ENCODE data around the gene CAND1. TPM values are rescaled to one million over a fixed set of nuclear protein-coding genes. Genes with fewer than 3 reads are reported as not detected.
A peak's percentile ranks its signal among the peaks of the same experiment; 100 is the strongest.

CAND1 gene
- 132 TPM for polyA plus RNA-seq (2013, experiment 1 of 2; ENCODE audit: insufficient read length)
- 133 TPM for polyA plus RNA-seq (2013, experiment 2 of 2; ENCODE audit: insufficient read length)

DNA sequence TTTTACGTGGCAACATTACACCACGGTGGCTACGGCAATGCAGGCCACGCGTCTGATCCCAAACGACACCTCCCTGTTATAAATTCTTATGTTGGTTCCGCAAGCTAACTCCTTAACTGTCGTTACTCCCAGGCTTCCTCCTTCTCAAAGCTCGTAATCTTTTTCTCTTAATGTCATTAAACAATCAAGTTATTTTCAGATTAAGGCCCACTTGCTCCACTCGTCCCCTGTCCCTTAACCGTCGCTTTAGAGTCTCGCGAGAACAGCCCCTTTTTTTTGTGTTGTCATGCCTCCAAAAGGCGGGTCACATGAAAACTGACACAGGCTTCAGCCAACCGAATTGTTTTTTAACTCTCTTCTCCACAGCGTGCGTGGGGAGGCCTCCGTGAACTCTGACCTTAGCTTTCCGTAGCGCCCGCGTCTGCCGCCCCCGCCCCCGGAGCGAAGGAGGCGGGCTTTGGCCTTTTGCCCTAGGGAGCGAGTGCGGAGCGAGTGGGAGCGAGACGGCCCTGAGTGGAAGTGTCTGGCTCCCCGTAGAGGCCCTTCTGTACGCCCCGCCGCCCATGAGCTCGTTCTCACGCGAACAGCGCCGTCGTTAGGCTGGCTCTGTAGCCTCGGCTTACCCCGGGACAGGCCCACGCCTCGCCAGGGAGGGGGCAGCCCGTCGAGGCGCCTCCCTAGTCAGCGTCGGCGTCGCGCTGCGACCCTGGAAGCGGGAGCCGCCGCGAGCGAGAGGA is at the start of gene CAND1:
TSS of gene CAND1 (plus strand) at position 463 of the 737 bp plus-strand sequence. CDS start 360 bp downstream, outside the sequence.
- peak; percentile 99 for DNase-seq

GRCh38 chr12:67220065-67220464 is 49.1 kb upstream of the CAND1 start:
- DNase-seq, result no peak

GRCh38 chr12:67222302-67222701 is 46.9 kb upstream of the CAND1 start:
- DNase-seq, result peak; percentile 4

DNA sequence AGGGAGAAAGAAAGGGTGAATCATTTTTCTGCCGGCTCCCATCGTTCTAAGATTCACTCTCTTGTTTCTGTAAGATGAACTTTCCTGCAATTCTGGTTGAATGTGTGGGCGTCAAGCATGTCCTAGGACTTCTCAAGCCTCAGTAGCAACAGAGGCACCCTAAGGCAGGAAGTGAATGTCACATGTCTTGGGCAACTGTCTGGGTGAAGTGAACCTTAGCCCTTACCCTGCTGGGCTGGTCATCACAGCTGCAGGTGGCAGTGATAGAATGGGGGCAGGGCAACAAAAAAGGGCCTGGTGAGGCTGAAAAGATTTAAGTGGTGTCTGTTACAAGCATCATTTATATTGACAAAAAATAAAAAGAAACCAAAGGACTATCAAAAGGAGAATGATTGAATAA is 45.9 kb upstream of the CAND1 start:
- DNase-seq, result no peak

GRCh38 chr12:67237231-67237630 is 31.9 kb upstream of the CAND1 start:
- no peak for DNase-seq

DNA sequence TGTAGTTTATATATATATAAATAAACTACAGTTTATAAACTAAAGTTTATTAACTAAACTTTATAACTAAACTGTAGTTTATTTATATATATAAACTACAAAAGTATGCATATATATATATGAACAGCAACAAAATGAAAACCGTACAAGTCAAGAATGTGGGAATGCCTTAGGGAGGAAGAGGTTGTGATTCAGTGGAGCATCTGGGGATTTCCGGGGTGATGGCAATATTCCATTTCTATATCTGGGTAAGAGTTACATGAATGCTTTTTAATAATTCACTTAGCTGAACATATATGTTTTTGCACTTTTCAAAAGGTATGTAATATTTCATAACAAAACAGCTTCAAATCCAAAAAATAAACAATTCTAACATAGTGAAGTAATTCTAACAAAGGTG is 30.1 kb upstream of the CAND1 start:
- peak; percentile 22 for DNase-seq

- DNase-seq, result peak; percentile 15
Measured at GRCh38 chr12:67241482-67241881, 27.7 kb upstream of the CAND1 start.

- DNase-seq, result no peak
Measured at GRCh38 chr12:67243260-67243659, 25.9 kb upstream of the CAND1 start.

DNA sequence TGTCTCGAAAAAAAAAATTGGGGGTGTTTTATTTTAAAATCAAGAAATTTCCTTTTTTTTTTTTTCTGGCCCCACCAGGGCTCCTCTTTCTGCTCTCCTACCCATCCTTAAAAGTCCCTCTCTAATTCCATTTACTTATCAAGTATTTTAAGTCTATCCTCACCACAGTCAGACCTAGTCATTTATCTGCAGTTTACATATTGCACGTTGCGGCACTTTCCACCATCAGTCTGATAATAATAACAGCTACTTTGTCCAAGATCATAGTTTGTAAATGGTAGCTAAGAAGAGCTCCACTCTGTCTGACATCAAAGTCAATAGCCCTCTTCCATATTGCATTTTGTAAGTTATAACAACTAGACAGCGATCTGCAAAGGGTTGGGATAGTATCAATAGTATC is 23.6 kb upstream of the CAND1 start:
- no peak for DNase-seq

GRCh38 chr12:67251012-67251411 is 18.1 kb upstream of the CAND1 start:
- no peak for DNase-seq

GRCh38 chr12:67254372-67255026 is 14.7 kb upstream of the CAND1 start:
- no peak for DNase-seq

DNA sequence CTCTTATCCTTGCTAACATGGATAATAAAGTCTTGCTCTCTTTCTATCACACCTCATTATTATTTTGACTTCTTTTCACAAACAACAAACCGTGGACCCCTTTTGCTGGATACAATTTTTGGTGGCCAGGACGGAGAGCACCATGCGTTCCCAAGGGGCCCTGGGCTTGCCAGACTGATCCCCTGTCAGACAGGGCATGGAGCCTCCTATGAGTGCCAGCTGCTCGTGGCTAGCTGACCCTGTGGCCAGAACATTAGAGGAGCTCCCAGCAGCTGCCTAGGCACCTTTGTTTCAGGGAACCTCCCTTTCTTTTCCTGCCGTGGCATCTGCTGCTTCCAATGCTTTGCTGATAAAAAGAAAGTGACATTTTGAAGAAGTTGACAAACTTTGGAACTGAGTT is 12.5 kb upstream of the CAND1 start:
- no peak for DNase-seq

GRCh38 chr12:67263471-67263870 is 5.7 kb upstream of the CAND1 start:
- DNase-seq, result no peak

DNA sequence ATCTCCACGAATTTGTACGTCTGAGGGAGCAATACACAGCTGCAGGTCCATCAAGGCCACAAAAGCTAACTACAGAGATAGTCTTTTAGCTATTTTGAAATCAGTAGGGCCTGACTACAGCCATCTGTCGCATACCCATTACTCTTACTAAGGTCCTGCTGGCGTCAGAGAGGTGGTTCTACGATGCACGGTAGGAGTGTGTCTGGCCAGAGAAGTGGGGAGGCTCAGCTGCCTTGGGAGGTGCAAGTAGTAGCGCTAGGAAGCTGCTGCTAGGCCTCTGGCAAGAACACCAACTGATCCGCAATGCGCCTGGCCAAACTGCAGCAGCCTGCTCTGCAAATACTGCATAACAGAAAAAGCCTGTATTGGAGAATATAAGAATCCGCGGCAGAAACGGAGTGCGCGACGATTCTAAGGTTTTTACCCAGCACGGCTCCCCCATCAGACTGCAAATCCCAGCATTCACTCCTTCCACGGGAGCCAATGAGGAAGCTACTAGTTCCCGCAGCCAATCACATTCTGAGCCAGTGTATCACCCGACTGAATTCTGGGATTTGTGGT is 743 bp upstream of the CAND1 start:
- DNase-seq, result peak; percentile 99

DNA sequence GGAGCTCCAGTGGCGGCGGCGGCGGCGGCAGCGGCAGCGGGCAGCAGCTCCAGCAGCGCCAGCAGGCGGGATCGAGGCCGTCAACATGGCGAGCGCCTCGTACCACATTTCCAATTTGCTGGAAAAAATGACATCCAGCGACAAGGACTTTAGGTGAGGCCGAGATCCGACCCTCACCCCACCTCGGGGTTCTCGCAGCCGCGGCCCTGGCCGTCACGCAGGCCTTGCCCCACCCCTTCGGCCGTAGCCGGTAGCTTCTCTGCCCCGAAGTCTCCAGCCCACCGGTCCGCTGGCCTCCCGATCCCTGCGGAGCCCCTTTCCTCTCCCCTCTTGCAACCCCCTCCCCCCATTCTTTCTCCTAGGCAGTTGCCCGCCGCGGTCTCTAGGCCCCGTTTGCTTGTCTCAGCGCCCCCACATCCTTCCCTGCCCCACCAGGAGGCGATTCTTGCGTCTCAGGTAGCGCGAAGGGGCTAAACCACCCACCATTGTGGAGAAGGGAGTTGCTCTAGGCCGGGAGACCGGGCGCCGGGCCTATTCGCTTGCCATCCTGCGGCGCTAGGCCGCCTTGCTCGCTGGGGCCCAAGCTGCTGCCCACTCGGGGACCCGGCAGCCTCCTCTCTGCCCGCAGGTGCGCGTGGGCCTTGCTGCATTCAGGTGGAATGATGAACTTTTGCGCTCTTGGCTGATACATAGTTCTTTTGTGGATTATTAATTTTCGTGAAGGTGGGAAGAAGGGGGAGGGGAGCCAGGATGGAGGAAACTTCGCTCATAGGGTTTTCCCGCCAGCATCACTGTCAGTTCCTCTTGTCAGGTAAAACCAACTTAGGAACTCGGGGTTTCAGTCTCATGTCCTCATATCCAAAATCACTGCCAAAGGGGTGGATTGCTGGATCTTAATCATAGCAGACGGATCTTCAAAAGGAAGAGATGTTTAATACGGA is 745 bp downstream of the CAND1 start:
- peak; percentile 17 for DNase-seq

GRCh38 chr12:67270622-67271021 is 1.5 kb downstream of the CAND1 start:
- no peak for DNase-seq

- peak; percentile 33 for DNase-seq
Measured at GRCh38 chr12:67271976-67272375, 2.8 kb downstream of the CAND1 start.

- DNase-seq, result no peak
Measured at GRCh38 chr12:67274186-67274585, 5.0 kb downstream of the CAND1 start.

DNA sequence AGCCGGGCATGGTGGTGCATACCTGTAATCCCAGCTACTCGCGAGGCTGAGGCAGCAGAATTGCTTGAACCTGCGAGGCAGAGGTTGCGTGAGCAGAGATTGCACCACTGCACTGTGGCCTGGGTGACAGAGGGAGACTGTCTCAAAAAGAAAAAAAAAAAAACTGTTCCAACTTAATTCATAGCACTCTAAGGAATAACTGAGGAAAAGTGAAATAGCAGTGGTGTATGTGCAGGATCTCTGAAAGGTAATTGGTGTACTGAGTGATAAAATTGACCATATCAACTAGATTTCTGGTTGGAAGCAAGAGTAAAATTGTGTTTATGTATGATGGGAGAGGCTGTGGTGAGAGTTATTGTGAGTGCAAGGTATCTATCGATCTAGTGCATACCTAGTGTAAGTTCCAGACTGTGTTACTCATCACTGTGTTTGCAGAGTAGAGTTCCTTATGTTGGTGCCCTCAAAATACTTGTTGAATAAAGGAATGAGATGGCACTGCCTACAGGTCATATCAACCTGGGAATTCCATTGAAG is 6.3 kb downstream of the CAND1 start:
- DNase-seq, result no peak

DNA sequence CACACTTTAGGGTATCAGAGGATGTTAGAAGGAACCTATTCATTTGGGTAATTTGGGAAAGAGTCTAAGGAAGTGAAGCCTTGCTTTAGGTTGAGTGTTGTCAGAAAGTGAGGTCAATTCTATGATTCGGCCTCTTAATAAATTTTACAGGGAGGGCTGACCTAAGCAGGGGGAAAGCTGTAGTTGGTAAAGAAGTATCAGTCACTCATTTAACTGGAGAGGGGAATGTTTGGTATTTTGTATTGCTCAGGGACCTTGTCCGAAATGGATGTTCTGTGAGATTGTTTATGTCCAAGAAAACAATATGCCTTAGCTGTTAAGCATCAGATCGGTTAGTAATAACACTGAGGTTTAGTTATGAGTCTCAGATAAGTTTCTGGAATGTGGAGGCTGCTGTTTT is 7.3 kb downstream of the CAND1 start:
- DNase-seq, result no peak

GRCh38 chr12:67279637-67280036 is 10.5 kb downstream of the CAND1 start:
- DNase-seq, result no peak

DNA sequence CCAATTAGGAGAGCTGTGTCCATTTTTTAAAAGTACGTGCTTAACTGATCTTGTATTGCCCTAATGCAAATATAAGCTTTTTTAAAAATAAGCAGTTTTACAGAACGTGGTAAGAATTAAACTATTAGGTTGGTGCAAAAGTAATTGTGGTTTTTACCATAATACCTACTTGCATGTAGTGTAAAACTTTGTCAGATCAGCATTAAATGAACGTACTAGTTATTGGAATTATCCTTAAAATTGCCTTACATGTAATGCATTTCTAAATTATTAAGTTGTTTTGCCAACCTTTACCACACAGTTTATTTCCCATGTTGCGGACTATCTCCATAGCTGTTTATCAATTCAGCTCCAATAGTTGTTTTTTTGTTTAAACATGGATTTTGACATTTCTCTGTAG is 10.9 kb downstream of the CAND1 start:
- no peak for DNase-seq

All from fibroblast of skin of abdomen (primary cell).